AG04450 (cell line): ENCODE data around the gene RANBP10. TPM values are rescaled to one million over a fixed set of nuclear protein-coding genes. Genes with fewer than 3 reads are reported as not detected.

Source experiments
- CTCF ChIA-PET: fragments of 300-600, 350-600 bp; formaldehyde crosslinking; extraction: SDS; loops from one replicate; lab custom pipeline; 2022; ENCODE audit warnings: antibody characterized with exemption, inconsistent platforms; lab: Charles Lee
- POLR2A ChIA-PET: fragments of 350-600 bp; formaldehyde crosslinking; extraction: SDS; loops from one replicate; lab custom pipeline; 2021; ENCODE audit warnings: antibody characterized with exemption, inconsistent platforms; lab: Yijun Ruan, JAX
- DNase-seq: peaks from one replicate; pipeline ENCODE4 v3.0.0-alpha.2; 2011; ENCODE audit warnings: low read depth, low spot score
- H3K27ac ChIP-seq: one replicate; pipeline ENCODE4 v1.5.1; 2012; ENCODE audit warnings: low read depth, low read length, control low read depth
- H3K27me3 ChIP-seq: one replicate; pipeline ENCODE4 v1.6.0; 2012; ENCODE audit warnings: low read length; ENCODE audit not compliant: control insufficient read depth, insufficient read depth
- H3K4me3 ChIP-seq: 2 replicates; pipeline ENCODE4 v1.5.1; 2011; ENCODE audit warnings: mild to moderate bottlenecking, low read depth, low read length, control low read depth
- H3K9me3 ChIP-seq: 2 replicates; pipeline ENCODE4 v1.5.1; 2012; ENCODE audit warnings: low read length; ENCODE audit not compliant: control insufficient read depth, insufficient read depth
- CTCF ChIP-seq: IDR thresholded peaks from 2 replicates; pipeline ENCODE4 v1.5.1; 2011; ENCODE audit warnings: low read depth, low read length, control low read depth, inconsistent platforms
- polyA plus RNA-seq: library from polyadenylated mRNA; depleted of rRNA; stranded (reverse); fragments of >200 nt; gene quantifications from 2 replicates; pipeline ENCODE4 v1.2.3, GENCODE V29; 2011

Gene RANBP10
- polyA plus RNA-seq, 1 experiment: 11.3 TPM

GRCh38 chr16:67720236-67720635 lies 86.1 kb downstream of the RANBP10 start:
- POLR2A ChIA-PET: no interaction called here
- Histone ChIP-seq H3K27me3 (no peaks in the 10 kb centered on the region), H3K4me3 (peak overlapping the region; percentile 91), H3K9me3 (no peaks in the 10 kb centered on the region), H3K27ac (peak overlapping the region; percentile 75)
- CTCF ChIA-PET: no interaction called here
- DNase-seq: no peak
- TF ChIP-seq CTCF: no peak

- DNase-seq: peak; percentile 11
- H3K27ac ChIP-seq: peak overlapping the region; percentile 75
- ChIA-PET CTCF (interaction anchor here (0.9 to 2.0 kb wide), 3 partner anchors 97 to 198 kb away, joined by 3 to 6 read pairs (median 4); no protein-coding TSS in a partner anchor), POLR2A (interaction anchor here (0.9 to 1.0 kb wide), 3 partner anchors 87 to 148 kb away, joined by 3 to 5 read pairs (median 4); partner anchors contain the start of genes RANBP10 and TSNAXIP1)
- H3K9me3 ChIP-seq: no peaks in the 10 kb centered on the region
- no peak for TF ChIP-seq CTCF
- H3K4me3 ChIP-seq: peak overlapping the region; percentile 91
- H3K27me3 ChIP-seq: no peaks in the 10 kb centered on the region
Measured at GRCh38 chr16:67719778-67720144, 86.6 kb downstream of the RANBP10 start.

GRCh38 chr16:67719048-67719777 lies 87.1 kb downstream of the RANBP10 start, which contains the start of gene GFOD2:
Gene GFOD2 (minus strand): TSS chr16:67719316. CDS start chr16:67685715, 33,601 bp downstream.
- CTCF ChIA-PET: interaction anchor here (0.9 to 2.0 kb wide), 3 partner anchors 97 to 198 kb away, joined by 3 to 6 read pairs (median 4); no protein-coding TSS in a partner anchor
- Histone ChIP-seq H3K4me3 (peak within 1 kb of the TSS; percentile 91), H3K27ac (peak within 1 kb of the TSS; percentile 75), H3K9me3 (no peaks in the 10 kb centered on the region), H3K27me3 (no peaks in the 10 kb centered on the region)
- no peak for TF ChIP-seq CTCF
- POLR2A ChIA-PET: interaction anchor here (0.7 to 1.0 kb wide), 4 partner anchors 27 to 147 kb away, joined by 3 to 5 read pairs (median 4); partner anchors contain the start of genes RANBP10 and TSNAXIP1
- DNase-seq: peak; percentile 88

GRCh38 chr16:67718668-67719047 lies 87.7 kb downstream of the RANBP10 start:
- POLR2A ChIA-PET: interaction anchor here (0.7 to 1.0 kb wide), 4 partner anchors 27 to 147 kb away, joined by 3 to 5 read pairs (median 4); partner anchors contain the start of genes RANBP10 and TSNAXIP1
- TF ChIP-seq CTCF: no peak
- H3K9me3 ChIP-seq: no peaks in the 10 kb centered on the region
- CTCF ChIA-PET: interaction anchor here (0.9 to 2.0 kb wide), 3 partner anchors 98 to 197 kb away, joined by 3 to 6 read pairs (median 4); no protein-coding TSS in a partner anchor
- H3K27ac ChIP-seq: no peak overlapping the region
- H3K4me3 ChIP-seq: peak overlapping the region; percentile 91
- H3K27me3 ChIP-seq: no peaks in the 10 kb centered on the region
- no peak for DNase-seq

GRCh38 chr16:67716097-67716496 lies 90.3 kb downstream of the RANBP10 start:
- DNase-seq: no peak
- Histone ChIP-seq H3K9me3 (no peaks in the 10 kb centered on the region), H3K27ac (no peak overlapping the region), H3K27me3 (no peaks in the 10 kb centered on the region), H3K4me3 (no peak overlapping the region)
- CTCF ChIA-PET: interaction anchor here (1.3 kb wide), 1 partner anchor 235 kb away, joined by 3 read pairs; the partner anchor contains the start of gene ATP6V0D1
- TF ChIP-seq CTCF: no peak
- POLR2A ChIA-PET: no interaction called here
